Melanocyte of skin (primary cell): Measurements from ENCODE around the gene MT1X. TPM values are rescaled to one million over a fixed set of nuclear protein-coding genes. Genes with fewer than 3 reads are reported as not detected.

Experiments
- total RNA-seq, 2 donors: library from RNA; depleted of rRNA; stranded (reverse); fragments of >200 nt; gene quantifications; 2 replicates each; pipeline ENCODE4 v1.2.3, GENCODE V29; 2012

Gene MT1X
- total RNA-seq = 100 to 1,000 TPM; 131 to 136 TPM

GRCh38 chr16:56681939-56682702 lies at the start of gene MT1X:
MT1X (plus strand) TSS chr16:56682470; CDS start chr16:56682541, 71 bp downstream.

GRCh38 chr16:56637814-56638750 lies 44.2 kb upstream of the MT1X start, which contains the start of gene MT1A:
MT1A (plus strand) TSS chr16:56638666; CDS start chr16:56638739, 73 bp downstream.

GRCh38 chr16:56651586-56651985 lies 30.7 kb upstream of the MT1X start, which contains the start of gene MT1B:
MT1B (plus strand) TSS chr16:56651886; CDS start chr16:56651954, 68 bp downstream.

GRCh38 chr16:56657555-56658326 lies 24.5 kb upstream of the MT1X start, which contains the start of gene MT1F:
MT1F (plus strand) TSS chr16:56657959; CDS start chr16:56658059, 100 bp downstream.

GRCh38 chr16:56667581-56668571 lies 14.4 kb upstream of the MT1X start, which contains the start of gene MT1G:
MT1G (minus strand) TSS chr16:56668065; CDS start chr16:56667993, 72 bp downstream.

GRCh38 chr16:56669005-56669839 lies 13.0 kb upstream of the MT1X start, which contains the start of gene MT1H:
MT1H (plus strand) TSS chr16:56669814; CDS start chr16:56669885, 71 bp downstream.

GRCh38 chr16:56729735-56730662 lies 47.7 kb downstream of the MT1X start, which contains the start of gene NUP93:
NUP93 (plus strand) TSS chr16:56730129; CDS start chr16:56748248, 18,119 bp downstream.

Other genes with a start within 250 kb of the MT1X start
- 10 to 100 TPM; 43.4 to 89.9 TPM for gene NUDT21, start 231.1 kb upstream of the MT1X start, total RNA-seq
- 10 to 100 TPM; 69.2 to 86.6 TPM for gene OGFOD1, start 230.9 kb upstream of the MT1X start, total RNA-seq
- gene BBS2, start 162.4 kb upstream of the MT1X start, total RNA-seq = 10 to 100 TPM; 44.3 to 52.3 TPM
- not detected for gene MT4, start 117.4 kb upstream of the MT1X start, total RNA-seq
- not detected for gene MT3, start 92.9 kb upstream of the MT1X start, total RNA-seq
- gene MT2A, start 73.9 kb upstream of the MT1X start, total RNA-seq = 100 to 1,000 TPM in 1 of 2 donors, 10 to 100 TPM in 1; 66.6 to 158 TPM
- gene MT1E, start 56.7 kb upstream of the MT1X start, total RNA-seq = 100 to 1,000 TPM in 1 of 2 donors, 10 to 100 TPM in 1; 42.0 to 141 TPM
- 1 to 10 TPM in 1 of 2 donors, under 1 TPM in 1; 0.67 to 4.1 TPM for gene MT1M, start 49.8 kb upstream of the MT1X start, total RNA-seq
- 1 to 10 TPM; 2.8 to 5.7 TPM for gene MT1A, start 43.8 kb upstream of the MT1X start, total RNA-seq
- gene MT1B, start 30.6 kb upstream of the MT1X start, total RNA-seq = not detected
- gene MT1F, start 24.5 kb upstream of the MT1X start, total RNA-seq = 1 to 10 TPM; 5.0 to 6.2 TPM
- 1 to 10 TPM; 1.4 to 4.3 TPM for gene MT1G, start 14.4 kb upstream of the MT1X start, total RNA-seq
- gene MT1H, start 12.7 kb upstream of the MT1X start, total RNA-seq = not detected
- gene NUP93, start 47.7 kb downstream of the MT1X start, total RNA-seq = 100 to 1,000 TPM; 122 to 149 TPM
- not detected for gene SLC12A3, start 182.7 kb downstream of the MT1X start, total RNA-seq
- gene HERPUD1, start 249.7 kb downstream of the MT1X start, total RNA-seq = 10 to 100 TPM; 69.5 to 80.6 TPM